Upper lobe of left lung (tissue), 4 donors: ENCODE results near the gene DNAJC12.

Experiments used
- POLR2A ChIP-seq, 4 donors: fragments of 450-650 bp; IDR thresholded peaks; one replicate each; pipeline ENCODE4 v1.5.1; 2016 to 2017; ENCODE audit warnings: antibody characterized with exemption in 4 of 4, mild to moderate bottlenecking in 2 of 4
- POLR2AphosphoS5 ChIP-seq, 2 donors: sonication (generic); formaldehyde crosslinking; IDR thresholded peaks; one replicate each; pipeline ENCODE4 v1.5.1; 2017; ENCODE audit warnings: antibody characterized with exemption in 2 of 2
- TF ChIP-seq, protein P1 (sequence below), 6 experiments: fragments of 450-650 bp in 4 of 6; fragments of 200-600 bp in 2 of 6; sonication (generic) in 2 of 6; IDR thresholded peaks; one replicate each; pipeline ENCODE4 v1.5.1; 2016 to 2019; ENCODE audit warnings: antibody characterized with exemption in 6 of 6

DNA sequence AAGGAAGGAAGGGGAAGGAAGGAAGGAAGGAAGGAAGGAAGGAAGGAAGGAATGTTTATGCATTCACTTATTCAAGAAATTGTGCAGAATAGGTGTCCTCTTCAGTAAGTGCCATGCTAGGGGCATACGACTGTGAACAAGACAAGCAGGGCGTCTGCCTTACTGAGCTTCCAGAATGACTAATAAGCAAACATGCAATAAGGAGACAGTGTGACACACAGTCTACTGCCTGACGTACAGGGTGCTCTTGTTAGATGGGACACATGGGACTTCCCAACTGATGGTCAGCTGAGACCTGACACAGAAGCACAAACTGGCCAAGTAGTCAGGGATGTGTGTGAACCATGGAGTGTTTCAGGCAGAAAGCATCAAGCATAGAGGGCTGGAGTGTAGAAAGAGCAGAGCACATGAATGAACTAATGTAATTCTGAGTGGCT lies 18.2 kb downstream of the DNAJC12 start:
- TF ChIP-seq, protein P1, sequence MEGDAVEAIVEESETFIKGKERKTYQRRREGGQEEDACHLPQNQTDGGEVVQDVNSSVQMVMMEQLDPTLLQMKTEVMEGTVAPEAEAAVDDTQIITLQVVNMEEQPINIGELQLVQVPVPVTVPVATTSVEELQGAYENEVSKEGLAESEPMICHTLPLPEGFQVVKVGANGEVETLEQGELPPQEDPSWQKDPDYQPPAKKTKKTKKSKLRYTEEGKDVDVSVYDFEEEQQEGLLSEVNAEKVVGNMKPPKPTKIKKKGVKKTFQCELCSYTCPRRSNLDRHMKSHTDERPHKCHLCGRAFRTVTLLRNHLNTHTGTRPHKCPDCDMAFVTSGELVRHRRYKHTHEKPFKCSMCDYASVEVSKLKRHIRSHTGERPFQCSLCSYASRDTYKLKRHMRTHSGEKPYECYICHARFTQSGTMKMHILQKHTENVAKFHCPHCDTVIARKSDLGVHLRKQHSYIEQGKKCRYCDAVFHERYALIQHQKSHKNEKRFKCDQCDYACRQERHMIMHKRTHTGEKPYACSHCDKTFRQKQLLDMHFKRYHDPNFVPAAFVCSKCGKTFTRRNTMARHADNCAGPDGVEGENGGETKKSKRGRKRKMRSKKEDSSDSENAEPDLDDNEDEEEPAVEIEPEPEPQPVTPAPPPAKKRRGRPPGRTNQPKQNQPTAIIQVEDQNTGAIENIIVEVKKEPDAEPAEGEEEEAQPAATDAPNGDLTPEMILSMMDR (IDR thresholded peaks at IDR 0.05), result no peak
- TF ChIP-seq POLR2A (IDR thresholded peaks at IDR 0.05), result no peak
- no peak for TF ChIP-seq POLR2AphosphoS5 (IDR thresholded peaks at IDR 0.05)
